SU-DHL-6 (cell line): ENCODE measurements around the gene BIN1.

ENCODE experiments used
- H2AFZ ChIP-seq: fragments of 200-600 bp; sonication (generic); 2 replicates; pipeline ENCODE4 v1.6.1; 2014; ENCODE audit warnings: low read depth, mild to moderate bottlenecking, moderate library complexity, mixed read lengths, antibody characterized with exemption, low read length; ENCODE audit not compliant: severe bottlenecking
- H3F3A ChIP-seq: fragments of 200-600 bp; shearing (Covaris generic); 2 replicates; pipeline ENCODE4 v1.6.0; 2016; ENCODE audit warnings: antibody characterized with exemption, mild to moderate bottlenecking; ENCODE audit not compliant: insufficient read depth
- H3K27ac ChIP-seq: fragments of 200-600 bp; sonication (generic); 2 replicates; pipeline ENCODE4 v1.5.1; 2016; ENCODE audit warnings: low read depth, mild to moderate bottlenecking, low read length, moderate library complexity, mixed read lengths
- H3K27me3 ChIP-seq: fragments of 200-600 bp; sonication (generic), shearing (Covaris generic); 2 replicates; pipeline ENCODE4 v1.6.0; 2014; ENCODE audit warnings: mild to moderate bottlenecking, low read length
- H3K36me3 ChIP-seq: fragments of 200-600 bp; sonication (generic); 2 replicates; pipeline ENCODE4 v1.6.1; 2014; ENCODE audit warnings: mild to moderate bottlenecking, low read length, mixed read lengths
- H3K4me2 ChIP-seq: fragments of 300-600, 200-600 bp; shearing (Covaris generic), sonication (generic); 2 replicates; pipeline ENCODE4 v1.6.0; 2014; ENCODE audit warnings: low read length, low read depth, mild to moderate bottlenecking; ENCODE audit not compliant: poor library complexity, severe bottlenecking
- H3K4me3 ChIP-seq: fragments of 200-600 bp; sonication (generic); 2 replicates; pipeline ENCODE4 v1.5.1; 2014; ENCODE audit warnings: antibody characterized with exemption, low read length, mild to moderate bottlenecking, mixed read lengths; ENCODE audit not compliant: insufficient read depth, poor library complexity, severe bottlenecking
- H3K79me2 ChIP-seq: fragments of 200-600 bp; sonication (generic); 2 replicates; pipeline ENCODE4 v1.6.1; 2014; ENCODE audit warnings: mild to moderate bottlenecking, low read length, moderate library complexity; ENCODE audit not compliant: insufficient read depth
- H3K9ac ChIP-seq: fragments of 200-600 bp; sonication (generic); 2 replicates; pipeline ENCODE4 v1.7.0; 2014; ENCODE audit warnings: mild to moderate bottlenecking, low read length
- H3K9me2 ChIP-seq: fragments of 200-600 bp; sonication (generic); replicated peaks from 2 replicates; pipeline ENCODE4 v1.6.1; 2014; ENCODE audit warnings: low read length; ENCODE audit not compliant: insufficient read depth
- H3K9me3 ChIP-seq: fragments of 200-600 bp; sonication (generic); 2 replicates; pipeline ENCODE4 v1.6.1; 2014; ENCODE audit warnings: low read length, mixed read lengths; ENCODE audit not compliant: insufficient read depth
- H4K20me1 ChIP-seq: fragments of 200-600 bp; sonication (generic); 2 replicates; pipeline ENCODE4 v1.6.1; 2014; ENCODE audit warnings: low read depth, mild to moderate bottlenecking, antibody characterized with exemption, low read length, moderate library complexity, mixed read lengths
- CTCF ChIP-seq: fragments of 200-600 bp; sonication (generic); IDR thresholded peaks from one replicate; pipeline ENCODE4 v1.5.1; 2017; ENCODE audit warnings: antibody characterized with exemption, mild to moderate bottlenecking, low read length, moderate library complexity; ENCODE audit not compliant: insufficient read depth, poor library complexity, severe bottlenecking
- EZH2phosphoT487 ChIP-seq: fragments of 200-600 bp; sonication (generic), shearing (Covaris generic); conservative IDR thresholded peaks from 2 replicates; pipeline ENCODE4 v1.6.1; 2018; ENCODE audit warnings: mild to moderate bottlenecking, antibody characterized with exemption, low read length, moderate library complexity, mixed read lengths

The BIN1 gene

GRCh38 chr2:127054604-127054930, 52.4 kb downstream of the BIN1 start:
- Histone ChIP-seq H3K27me3 (no peaks in the 10 kb centered on the region), H3K9me2 (no peaks in the 10 kb centered on the region), H3K9me3 (no peaks in the 10 kb centered on the region), H2AFZ (no peak overlapping the region), H3K79me2 (no peaks in the 10 kb centered on the region), H4K20me1 (no peaks in the 10 kb centered on the region), H3K4me3 (no peak overlapping the region), H3K4me2 (no peak overlapping the region), H3F3A (no peaks in the 10 kb centered on the region), H3K9ac (no peak overlapping the region), H3K27ac (no peak overlapping the region), H3K36me3 (no peaks in the 10 kb centered on the region)
- no peak for TF ChIP-seq CTCF
- no peak for TF ChIP-seq EZH2phosphoT487

GRCh38 chr2:127053731-127054603, 53.0 kb downstream of the BIN1 start:
- Histone ChIP-seq H3F3A (no peaks in the 10 kb centered on the region), H3K9me2 (no peaks in the 10 kb centered on the region), H3K79me2 (no peaks in the 10 kb centered on the region), H3K27me3 (no peaks in the 10 kb centered on the region), H3K9ac (no peak overlapping the region), H4K20me1 (no peaks in the 10 kb centered on the region), H2AFZ (no peak overlapping the region), H3K36me3 (no peaks in the 10 kb centered on the region), H3K9me3 (no peaks in the 10 kb centered on the region), H3K4me3 (no peak overlapping the region), H3K27ac (no peak overlapping the region), H3K4me2 (no peak overlapping the region)
- no peak for TF ChIP-seq CTCF
- no peak for TF ChIP-seq EZH2phosphoT487

- TF ChIP-seq CTCF (no peak), EZH2phosphoT487 (no peak)
- Histone ChIP-seq H3K9ac (no peak overlapping the region), H4K20me1 (no peaks in the 10 kb centered on the region), H3K27ac (no peak overlapping the region), H3K36me3 (no peaks in the 10 kb centered on the region), H3K9me2 (no peaks in the 10 kb centered on the region), H3K79me2 (no peaks in the 10 kb centered on the region), H3K27me3 (no peaks in the 10 kb centered on the region), H3K4me3 (no peak overlapping the region), H3K9me3 (no peaks in the 10 kb centered on the region), H3F3A (no peaks in the 10 kb centered on the region), H2AFZ (no peak overlapping the region), H3K4me2 (no peak overlapping the region)
These were observed 53.9 kb downstream of the BIN1 start for GRCh38 chr2:127052771-127053691.
